Epithelial cell of proximal tubule (primary cell): ENCODE results near the gene CFAP65. TPM values are rescaled to one million over a fixed set of nuclear protein-coding genes. Genes with fewer than 3 reads are reported as not detected.

Source experiments
- DNase-seq: peaks from one replicate; pipeline ENCODE4 v3.0.0-alpha.2; 2011; ENCODE audit warnings: low read depth
- H3K4me3 ChIP-seq: 2 replicates; pipeline ENCODE4 v1.5.1; 2011; ENCODE audit warnings: low read depth, mild to moderate bottlenecking, low read length
- total RNA-seq: library from RNA; depleted of rRNA; stranded (reverse); fragments of >200 nt; gene quantifications from 2 replicates; pipeline ENCODE4 v1.2.3, GENCODE V29; 2015
- TF ChIP-seq, protein P1 (sequence below): conservative IDR thresholded peaks from 2 replicates; pipeline ENCODE4 v1.5.1; 2012; ENCODE audit warnings: low read depth, mild to moderate bottlenecking, low read length

The CFAP65 gene
- total RNA-seq, 1 donor from 2014 or later: 1.1 TPM

DNA sequence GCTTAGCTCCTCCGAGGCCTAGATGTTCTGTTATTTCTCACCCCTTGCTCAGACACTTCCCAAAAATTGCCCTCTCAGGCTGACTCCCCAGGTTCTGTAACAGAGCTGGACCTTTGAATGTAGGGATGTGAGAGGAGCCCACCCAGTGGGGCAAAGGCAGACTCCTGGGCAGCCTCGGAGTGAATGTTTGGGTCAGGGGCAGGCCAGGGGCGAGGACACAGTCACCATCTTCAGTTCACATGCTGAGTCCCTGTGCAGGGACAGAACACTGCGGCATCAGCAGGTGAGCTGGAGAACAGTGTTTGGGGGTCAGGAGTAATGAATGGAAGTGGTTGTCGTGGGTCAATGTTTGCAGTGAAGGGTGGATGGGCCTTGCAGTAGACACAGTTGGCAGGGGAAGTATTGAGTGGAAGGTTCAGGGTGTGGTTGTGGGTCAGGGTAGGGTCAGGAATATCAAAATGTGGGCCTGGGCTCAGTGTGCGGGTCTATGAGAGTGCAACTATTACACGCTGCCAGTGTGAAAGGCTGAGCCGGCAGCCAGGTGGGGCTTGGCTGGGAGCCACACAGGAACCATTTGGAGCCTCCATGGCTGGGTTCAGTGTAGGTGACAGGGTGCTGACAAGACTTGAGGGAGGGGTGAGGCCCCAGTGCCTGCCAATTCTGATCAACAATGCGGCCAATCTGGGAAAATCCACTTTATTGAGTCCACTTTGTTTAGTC lies 15.0 kb upstream of the CFAP65 start:
- DNase-seq: no peak
- TF ChIP-seq, protein P1, sequence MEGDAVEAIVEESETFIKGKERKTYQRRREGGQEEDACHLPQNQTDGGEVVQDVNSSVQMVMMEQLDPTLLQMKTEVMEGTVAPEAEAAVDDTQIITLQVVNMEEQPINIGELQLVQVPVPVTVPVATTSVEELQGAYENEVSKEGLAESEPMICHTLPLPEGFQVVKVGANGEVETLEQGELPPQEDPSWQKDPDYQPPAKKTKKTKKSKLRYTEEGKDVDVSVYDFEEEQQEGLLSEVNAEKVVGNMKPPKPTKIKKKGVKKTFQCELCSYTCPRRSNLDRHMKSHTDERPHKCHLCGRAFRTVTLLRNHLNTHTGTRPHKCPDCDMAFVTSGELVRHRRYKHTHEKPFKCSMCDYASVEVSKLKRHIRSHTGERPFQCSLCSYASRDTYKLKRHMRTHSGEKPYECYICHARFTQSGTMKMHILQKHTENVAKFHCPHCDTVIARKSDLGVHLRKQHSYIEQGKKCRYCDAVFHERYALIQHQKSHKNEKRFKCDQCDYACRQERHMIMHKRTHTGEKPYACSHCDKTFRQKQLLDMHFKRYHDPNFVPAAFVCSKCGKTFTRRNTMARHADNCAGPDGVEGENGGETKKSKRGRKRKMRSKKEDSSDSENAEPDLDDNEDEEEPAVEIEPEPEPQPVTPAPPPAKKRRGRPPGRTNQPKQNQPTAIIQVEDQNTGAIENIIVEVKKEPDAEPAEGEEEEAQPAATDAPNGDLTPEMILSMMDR: no peak

DNA sequence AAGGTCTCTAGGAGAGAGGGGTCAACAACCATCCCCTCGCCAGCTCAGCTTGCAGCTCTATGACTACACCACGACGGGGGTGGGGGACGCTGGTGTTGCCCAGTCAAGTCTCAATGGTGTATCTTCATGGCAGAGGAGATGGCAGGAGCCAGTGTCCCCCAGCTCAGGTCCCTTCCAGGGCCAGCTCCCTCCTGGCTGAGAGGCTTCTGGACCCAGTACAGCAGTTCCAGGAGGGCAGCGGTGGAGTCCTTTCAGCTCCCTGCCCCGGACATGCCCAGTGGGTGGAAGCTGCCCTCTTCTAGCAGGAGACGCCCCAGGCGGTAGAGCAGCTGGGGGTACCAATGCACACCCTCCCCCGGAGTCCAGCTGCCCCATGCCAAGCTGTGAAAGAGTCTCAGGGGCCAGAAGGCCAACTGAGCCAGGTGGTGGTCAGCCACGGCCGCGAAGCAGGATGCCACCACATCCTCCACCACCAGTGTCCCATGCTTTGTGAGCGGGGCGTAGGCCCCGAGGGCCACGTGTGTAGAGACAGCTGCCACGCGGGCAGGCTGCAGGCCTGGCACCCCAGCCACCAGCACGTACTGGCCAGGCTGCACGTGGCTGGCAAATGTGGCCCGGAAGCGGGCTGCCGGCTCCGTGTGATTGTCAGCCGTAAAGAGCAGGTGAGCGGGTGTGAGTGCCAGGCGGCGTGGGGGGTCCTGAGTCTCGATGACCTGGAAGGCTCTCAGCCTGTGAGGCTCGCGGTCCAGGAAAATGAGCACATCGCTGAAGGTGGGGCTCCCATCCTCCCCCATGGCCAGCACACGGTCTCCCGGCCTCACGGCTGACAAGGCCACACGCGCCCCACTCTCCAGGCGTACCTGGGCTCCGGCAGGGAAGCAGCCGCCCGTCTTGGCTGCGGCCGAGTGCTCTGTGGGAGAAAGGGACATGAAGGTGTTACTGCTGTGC lies 13.9 kb upstream of the CFAP65 start:
- TF ChIP-seq, protein P1: no peak
- no peak overlapping the region for H3K4me3 ChIP-seq
- no peak for DNase-seq

More for the DNA sequence above, 15.0 kb upstream of the CFAP65 start:
- no peak overlapping the region for H3K4me3 ChIP-seq

DNA sequence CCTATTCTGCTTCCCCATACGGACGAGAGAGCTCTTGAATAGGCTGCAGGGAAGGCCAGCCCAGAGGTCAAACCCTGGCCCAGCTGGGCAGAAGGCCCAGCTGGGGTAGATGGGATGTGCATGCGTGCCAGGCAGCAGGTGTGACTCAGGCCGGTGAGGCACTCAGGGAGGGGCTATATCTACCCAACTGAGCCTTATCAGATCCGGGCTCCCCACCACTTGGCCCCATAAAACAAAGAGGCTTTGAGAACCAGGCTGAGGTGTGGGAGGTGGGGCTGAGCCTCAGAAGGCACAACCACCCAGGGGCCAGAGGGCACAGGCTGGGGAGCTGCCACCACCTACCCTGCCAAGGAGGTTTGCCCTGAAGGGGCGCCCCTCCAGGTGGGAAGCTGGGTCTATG lies 8.0 kb upstream of the CFAP65 start:
- H3K4me3 ChIP-seq: no peak overlapping the region
- DNase-seq: no peak
- TF ChIP-seq, protein P1: no peak

DNA sequence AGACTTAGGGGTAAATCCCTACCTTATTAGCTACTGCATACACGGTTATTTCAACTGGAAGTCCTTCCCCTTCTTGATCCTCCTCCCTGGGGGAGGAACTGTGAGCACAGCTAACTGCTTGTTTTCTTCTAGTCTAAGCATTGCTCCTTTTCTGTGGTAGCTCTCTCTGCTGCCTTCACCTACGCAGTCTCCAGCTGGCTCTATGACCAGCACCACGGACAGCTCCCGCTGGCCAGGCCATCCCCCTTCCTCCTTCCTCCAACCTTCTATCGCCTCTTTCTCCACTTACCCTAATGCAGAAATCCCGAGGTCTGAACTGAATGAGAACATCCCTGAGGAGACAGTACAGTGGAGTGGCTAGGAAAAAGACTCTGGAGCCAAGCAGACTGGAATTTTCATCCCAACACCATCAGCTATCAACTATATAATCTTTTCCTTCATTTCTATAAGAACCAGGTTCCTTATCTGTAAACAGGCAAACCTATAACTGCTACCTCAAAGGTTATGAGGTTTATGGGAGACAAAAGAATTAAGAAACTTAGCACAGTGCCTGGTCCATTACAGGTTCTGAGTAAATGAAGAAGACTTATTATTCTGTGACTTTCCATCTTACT lies 4.7 kb upstream of the CFAP65 start:
- H3K4me3 ChIP-seq: no peak overlapping the region
- DNase-seq: no peak
- TF ChIP-seq, protein P1: no peak

DNA sequence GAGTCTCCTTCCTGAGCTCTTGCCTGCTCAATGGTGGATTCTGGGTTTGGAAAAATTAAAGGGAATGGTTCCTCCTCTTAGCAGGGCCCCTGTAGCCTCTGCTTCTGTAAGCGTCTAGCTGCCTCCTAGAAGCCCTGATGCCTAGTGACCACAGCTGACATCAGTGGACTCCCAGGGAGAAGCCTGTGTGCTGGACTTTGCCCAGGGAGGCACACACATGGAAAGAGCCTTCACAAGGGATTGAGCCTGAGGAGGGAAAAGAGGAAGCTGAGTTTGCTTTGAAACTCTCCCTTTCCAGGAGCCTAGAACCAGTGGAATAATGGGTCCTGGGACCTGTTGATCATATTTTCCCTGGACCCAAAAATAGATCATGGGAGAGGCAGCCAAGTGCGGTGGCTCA lies 1.4 kb upstream of the CFAP65 start:
- no peak overlapping the region for H3K4me3 ChIP-seq
- TF ChIP-seq, protein P1: no peak

DNA sequence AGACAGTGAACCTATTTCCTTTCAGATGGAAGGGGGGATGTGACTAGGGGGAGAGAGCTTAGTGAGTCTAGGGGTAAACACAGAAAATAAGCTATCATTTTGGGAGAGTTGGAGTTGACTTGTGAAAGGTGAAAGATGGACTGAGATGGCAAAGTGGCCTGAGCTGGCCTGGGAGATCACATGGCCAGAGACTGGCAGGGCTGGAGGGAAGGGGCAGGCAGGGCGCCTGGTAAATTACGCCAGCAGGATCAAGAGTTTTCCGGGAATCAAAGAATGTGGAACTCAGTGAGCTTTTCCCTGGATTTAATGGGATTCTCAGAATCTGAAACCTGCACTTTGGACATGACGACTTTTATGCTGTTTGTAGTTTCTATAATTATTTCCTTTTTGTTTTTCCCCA lies 841 bp upstream of the CFAP65 start:
- TF ChIP-seq, protein P1: no peak
- no peak for DNase-seq
- no peak overlapping the region for H3K4me3 ChIP-seq

More for the DNA sequence above, 1.4 kb upstream of the CFAP65 start:
- DNase-seq: no peak
